SHP77 treated with DMSO at 0.1 percent for 48 hours (cell line): Measurements from ENCODE around the gene C20orf204.

ENCODE experiments used
- DNase-seq: peaks from one replicate; lab custom pipeline; 2025; lab: John Stamatoyannopoulos, UW

Gene C20orf204

DNA sequence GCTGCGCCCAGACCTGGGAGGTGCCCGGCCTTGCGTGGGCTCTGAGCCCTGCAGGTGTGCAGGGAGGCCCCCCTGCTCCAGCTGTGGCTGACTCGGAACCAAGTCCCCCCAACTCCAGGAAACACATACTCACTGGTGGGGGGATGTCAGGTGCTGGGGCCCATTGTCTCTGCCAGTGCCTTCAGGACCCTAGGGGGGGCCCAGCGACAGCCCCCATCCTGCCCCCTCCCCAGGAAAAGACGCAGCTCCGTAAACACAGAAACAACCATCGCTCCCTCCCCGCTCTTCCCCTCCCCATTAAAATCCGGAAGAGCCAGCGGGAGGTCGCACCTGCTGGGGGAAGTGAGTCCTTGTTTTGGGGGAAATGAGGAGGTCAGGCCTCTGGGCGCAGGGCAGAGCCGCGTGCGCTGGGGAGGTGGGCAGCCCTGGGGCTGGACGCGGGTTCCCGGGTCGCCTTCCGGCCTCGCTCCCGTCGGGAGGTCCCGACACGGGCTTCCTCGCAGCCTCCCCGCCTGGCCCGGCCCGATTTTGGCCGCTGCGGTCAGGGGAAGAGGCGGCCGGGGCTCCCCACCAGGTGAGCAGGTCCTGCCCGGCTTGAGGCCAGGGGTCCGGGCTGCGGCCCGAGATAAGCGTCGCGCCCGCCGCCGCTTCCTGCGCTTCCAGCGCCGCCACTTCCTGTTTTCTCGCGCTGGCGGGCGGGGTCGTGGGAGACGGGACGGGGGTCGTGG, 6.2 kb downstream of the C20orf204 start:
- DNase-seq: no peak

DNA sequence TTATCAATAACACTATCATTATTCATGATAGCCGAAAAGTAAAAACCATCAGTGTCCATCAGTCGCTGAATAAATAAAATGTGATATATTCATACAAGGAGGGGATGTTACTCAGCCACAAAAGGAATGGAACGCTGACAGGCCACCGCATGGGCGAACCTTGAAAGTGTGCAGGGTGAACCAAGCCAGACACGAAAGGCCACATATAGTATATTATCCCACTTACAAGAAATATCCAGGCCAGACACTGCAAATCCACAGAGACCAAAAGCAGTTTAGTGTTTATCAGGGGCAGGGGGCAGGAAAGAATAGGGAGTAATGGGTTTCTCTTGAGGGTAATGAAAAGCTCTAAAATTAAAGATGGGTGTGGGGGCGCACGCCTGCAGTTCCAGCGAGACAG, 7.8 kb downstream of the C20orf204 start:
- no peak for DNase-seq

DNA sequence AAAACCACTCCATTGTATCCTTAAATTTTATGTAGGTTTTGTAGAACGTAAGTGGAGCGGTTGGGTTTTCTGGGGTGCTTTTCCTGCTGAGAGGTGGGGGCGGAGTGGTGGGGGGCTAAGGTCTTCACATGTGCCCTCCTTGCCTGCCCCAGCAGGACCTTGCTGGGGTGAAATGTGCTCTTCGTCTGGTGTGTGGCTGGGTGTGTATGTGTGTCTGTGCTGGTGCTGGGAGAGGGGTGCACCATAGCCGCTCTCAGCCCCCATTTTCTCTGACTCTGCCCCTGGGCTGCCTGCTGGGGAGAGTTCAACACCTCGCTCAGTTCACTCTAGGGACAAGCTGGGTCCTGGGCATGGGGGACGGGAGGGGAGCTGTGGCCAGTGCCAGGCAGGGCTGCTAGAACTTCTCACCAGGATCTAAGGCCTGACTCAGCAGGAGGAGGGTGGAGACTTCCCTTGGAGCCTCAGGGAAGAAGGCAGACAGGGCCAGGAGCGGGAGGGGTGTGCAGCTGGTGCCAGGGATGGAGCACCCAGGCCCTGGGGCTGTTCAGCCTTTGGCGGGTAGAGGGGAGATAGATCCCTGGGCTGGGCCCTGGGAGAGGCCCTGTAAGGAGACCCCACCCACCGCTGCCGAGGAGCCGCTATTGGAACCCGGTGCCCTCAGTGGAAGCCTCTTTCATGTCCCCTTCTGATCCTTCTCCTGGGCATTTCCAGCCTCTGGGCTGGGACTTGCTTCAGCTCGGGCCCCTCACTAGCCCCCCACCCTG, 8.7 kb downstream of the C20orf204 start:
- DNase-seq: no peak

DNA sequence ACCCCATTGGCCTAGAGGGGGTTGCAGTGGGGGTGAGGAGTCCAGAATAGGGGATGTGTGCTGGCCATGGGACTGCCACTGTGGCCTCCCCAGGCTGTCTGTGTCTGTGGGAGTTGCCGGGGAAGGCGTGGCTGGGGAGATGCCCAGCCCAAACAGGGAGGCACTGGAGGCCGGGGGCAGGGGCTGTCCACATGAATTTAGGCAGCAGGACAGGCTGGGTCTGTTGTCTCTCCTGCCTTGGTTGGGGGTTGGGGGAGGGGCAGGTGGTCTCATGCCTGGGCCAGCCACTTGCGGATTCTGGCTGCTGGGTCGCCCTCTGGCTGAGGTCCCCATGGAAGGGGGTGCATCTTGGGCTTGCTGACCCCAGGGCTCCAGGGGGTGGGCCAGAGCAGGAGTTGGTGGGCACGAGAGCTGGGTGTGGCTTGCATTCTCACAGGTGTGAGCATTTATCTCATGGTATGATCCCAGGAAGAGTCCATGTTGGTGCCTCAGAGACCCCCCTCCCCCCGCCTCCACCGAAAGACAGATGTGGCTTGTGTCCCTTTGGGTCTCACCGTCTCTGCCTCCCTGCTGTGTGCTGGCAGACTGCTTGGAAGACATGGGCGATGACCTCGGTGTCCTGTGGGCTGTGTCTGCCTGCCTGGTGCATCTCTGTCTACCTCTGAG, 9.5 kb downstream of the C20orf204 start:
- no peak for DNase-seq

DNA sequence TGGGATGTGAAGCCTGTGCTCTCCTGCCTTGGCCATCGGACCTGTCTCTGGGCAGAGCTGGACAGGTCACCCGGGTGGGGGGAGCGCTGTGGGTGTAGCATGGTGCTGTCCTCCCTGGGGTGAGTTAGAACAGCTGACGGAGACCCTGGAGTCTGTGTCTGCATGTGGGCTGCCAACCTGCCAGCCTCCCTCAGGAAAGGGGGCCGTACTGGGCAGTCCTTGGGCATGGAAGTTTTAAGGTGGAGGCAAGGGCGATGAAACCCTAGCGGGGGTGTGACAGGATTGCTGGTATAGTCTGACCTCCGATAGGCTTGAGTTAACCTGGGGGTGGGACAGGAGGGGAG, 11.0 kb downstream of the C20orf204 start:
- DNase-seq: no peak

GRCh38 chr20:64047968-64048401, 12.0 kb downstream of the C20orf204 start:
- DNase-seq: no peak

- DNase-seq: no peak
These were observed 12.5 kb downstream of the C20orf204 start for GRCh38 chr20:64048402-64049044.

- DNase-seq: no peak
These were observed 13.3 kb downstream of the C20orf204 start, which contains the start of gene SOX18 for GRCh38 chr20:64049060-64049877. SOX18 (minus strand) TSS chr20:64049639; CDS start chr20:64049516, 123 bp downstream.

GRCh38 chr20:64049878-64050260, 13.9 kb downstream of the C20orf204 start:
- DNase-seq: no peak

DNA sequence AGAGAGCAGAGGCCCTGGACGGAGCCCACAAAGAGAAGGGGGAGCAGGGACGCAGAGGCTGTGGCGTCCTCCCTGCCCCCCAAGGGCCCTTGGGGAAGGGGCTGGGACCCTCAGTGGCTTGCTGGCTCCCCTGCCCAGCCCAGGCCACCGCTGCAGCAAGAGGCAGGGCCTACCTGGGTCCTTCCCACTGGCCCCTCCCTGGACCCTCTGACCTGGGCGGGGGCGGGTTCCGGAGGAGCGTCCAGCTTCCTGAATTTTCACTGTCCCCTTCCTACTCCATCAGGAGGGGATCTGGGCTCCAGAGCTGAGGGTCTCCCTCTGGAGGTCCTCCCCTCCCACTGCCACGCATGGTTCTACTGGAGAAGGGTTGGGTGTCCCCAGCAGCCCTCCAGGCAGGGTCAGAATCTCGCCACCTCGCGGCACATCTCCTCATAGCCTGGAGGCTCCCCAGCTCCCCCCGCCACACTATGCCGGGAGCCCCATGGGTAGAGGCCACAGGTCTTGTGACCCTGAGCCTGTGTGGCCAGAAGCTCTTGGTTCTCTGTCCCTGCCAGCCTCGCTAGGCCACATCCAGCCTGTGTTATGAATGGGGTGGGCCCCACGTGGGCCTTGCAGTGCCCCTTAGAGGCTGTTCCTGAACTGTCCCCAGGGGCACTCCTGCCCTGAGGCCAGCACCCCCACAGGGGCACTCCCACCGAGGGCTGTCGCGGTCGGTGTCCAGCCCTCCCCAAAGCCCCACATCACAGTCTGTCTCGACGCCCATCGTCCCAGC, 14.5 kb downstream of the C20orf204 start:
- no peak for DNase-seq

GRCh38 chr20:64051033-64051452, 15.1 kb downstream of the C20orf204 start:
- DNase-seq: no peak

DNA sequence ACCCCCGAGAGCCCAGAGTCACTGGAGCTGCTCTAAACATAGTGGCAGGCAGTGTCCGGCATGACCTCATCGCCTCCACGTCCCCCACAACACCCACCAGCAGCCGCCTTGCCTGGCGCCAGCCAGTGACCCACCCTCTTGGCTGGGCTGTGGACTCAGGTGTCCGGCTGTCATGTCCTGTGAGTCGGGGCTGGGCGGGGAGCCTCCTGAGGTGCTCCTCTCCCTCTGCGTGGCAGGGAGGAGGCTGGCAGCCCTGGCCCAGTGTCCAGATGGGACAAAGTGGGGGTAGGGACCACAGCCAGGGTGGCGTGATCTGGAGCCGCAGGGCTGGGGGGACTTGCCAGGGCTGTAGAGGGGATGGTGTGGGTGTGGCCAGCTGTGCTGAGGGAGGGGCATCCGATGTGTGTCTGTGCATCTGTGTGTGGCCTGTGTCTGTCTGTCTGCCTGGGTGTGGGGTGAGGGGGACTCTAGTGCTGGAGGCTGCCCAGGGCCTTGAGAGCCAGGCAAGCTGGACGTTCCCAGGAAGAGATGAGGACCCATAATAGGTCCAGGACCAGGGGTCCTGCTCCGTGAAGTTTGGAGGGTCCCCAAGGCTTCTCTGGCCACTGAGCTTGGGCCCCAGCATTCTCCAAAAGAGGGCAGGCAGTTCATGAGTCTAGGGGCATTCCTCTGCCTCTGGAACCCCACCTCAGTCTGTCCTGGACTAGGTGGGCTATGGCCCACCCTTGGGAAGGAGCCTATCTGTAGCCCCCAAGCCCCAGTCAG, 15.8 kb downstream of the C20orf204 start:
- no peak for DNase-seq

DNA sequence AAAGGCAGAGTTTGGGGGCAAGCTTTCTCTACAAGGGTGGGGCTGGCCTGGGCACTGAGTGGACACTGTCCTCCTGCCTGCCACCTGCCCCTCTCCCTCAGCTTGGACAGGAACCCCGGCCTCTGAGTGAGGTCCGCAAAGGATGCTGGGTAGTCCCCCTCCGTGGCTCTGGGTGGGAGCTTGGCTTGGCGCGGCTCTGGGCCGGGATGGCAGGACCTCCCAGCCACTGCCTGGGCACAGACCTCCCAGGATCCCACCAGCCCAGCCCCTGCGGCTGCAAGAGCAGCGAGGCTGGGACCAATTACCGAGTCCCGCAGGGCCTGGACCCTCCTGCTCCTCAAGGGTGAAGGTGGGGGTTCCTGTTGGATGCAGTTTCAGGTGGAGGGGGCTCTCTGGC, 16.3 kb downstream of the C20orf204 start:
- DNase-seq: no peak

GRCh38 chr20:64052987-64053840, 17.2 kb downstream of the C20orf204 start:
- no peak for DNase-seq

GRCh38 chr20:64053841-64054661, 18.1 kb downstream of the C20orf204 start:
- peak; percentile 67 for DNase-seq

DNA sequence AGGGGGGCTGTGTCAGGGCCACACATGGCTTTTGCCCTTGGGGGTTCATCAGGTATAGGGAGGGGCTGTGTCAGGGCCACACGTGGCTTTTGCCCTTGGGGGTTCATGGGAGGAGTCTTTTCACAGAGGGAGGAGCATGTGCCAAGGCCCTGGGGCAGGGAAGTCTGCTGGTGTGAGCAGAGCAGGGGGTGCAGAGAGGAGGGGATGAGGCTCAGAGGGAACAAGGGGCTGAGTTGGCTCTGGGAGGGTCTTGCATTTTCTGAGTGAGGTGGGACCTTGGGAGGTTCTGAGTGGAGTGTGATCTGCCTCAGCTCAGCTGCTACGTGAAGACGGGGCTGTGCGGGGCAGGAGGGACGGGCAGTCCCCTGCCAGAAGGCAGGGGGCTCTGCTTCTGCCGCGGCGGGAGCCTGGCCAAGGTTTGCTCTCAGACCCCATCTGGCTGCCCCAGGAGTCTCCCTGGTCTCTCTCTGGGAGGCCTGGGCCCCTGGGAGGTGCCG, 19.5 kb downstream of the C20orf204 start:
- DNase-seq: no peak

- no peak for DNase-seq
These were observed 20.1 kb downstream of the C20orf204 start for GRCh38 chr20:64055893-64056638.

DNA sequence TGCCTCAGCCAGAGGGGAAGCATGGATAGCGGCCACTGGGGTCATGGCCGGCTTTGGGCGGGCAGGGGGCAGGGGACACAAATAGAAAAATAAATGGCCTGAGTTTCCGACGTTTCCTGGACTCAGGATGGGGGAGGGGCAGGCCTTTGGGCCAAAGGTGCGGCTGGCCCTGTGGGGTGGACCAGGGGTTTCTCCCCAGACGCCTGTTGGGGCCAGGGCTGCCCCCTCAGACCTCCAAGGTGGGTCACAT, 20.6 kb downstream of the C20orf204 start:
- no peak for DNase-seq
